PC-9 (cell line): ENCODE results near the gene MGRN1. TPM values are rescaled to one million over a fixed set of nuclear protein-coding genes. Genes with fewer than 3 reads are reported as not detected.

Experiments used
- BruUV-seq: library from RNA; stranded (reverse); fragments of 400-500 nt; replicated peaks from 2 replicates; lab custom pipeline; 2021; lab: Mats Ljungman, UMichigan
- CTCF ChIA-PET: fragments of 300-600 bp; sonication (Branson Sonifier 250); formaldehyde crosslinking; loops from one replicate; lab custom pipeline; 2022; ENCODE audit warnings: antibody characterized with exemption; lab: Charles Lee
- POLR2A ChIA-PET: fragments of 300-600 bp; sonication (Branson Sonifier 250); formaldehyde crosslinking; loops from one replicate; lab custom pipeline; 2022; ENCODE audit warnings: antibody characterized with exemption; ENCODE audit not compliant: unreplicated experiment; lab: Charles Lee
- DNase-seq, 2 experiments: peaks; one replicate each; pipeline versions ENCODE4 v3.0.0 to v3.0.0-alpha.2; 2015 to 2022; ENCODE audit warnings: mixed read lengths in 1 of 2
- H2AFZ ChIP-seq: fragments of 200-600 bp; sonication (generic); 2 replicates; pipeline ENCODE4 v1.8.1; 2017; ENCODE audit warnings: antibody characterized with exemption
- H3F3A ChIP-seq: fragments of 200-600 bp; sonication (generic); 2 replicates; pipeline ENCODE4 v1.8.1; 2017; ENCODE audit warnings: antibody characterized with exemption, mild to moderate bottlenecking, low read depth; ENCODE audit not compliant: insufficient read depth
- H3K27ac ChIP-seq: fragments of 200-600 bp; sonication (generic); 2 replicates; pipeline ENCODE4 v1.6.1; 2016; ENCODE audit warnings: mixed run types
- H3K27me3 ChIP-seq: fragments of 200-600 bp; sonication (generic); 2 replicates; pipeline ENCODE4 v1.6.1; 2016; ENCODE audit warnings: low read depth, mixed run types; ENCODE audit not compliant: insufficient read depth
- H3K36me3 ChIP-seq: fragments of 200-600 bp; sonication (generic); 2 replicates; pipeline ENCODE4 v1.6.1; 2016; ENCODE audit warnings: low read depth, mixed run types
- H3K4me1 ChIP-seq: fragments of 200-600 bp; sonication (generic); replicated peaks from 2 replicates; pipeline ENCODE4 v1.6.1; 2016; ENCODE audit warnings: mixed run types; ENCODE audit not compliant: insufficient read depth
- H3K4me2 ChIP-seq: fragments of 200-600 bp; sonication (generic); 2 replicates; pipeline ENCODE4 v1.6.1; 2017; ENCODE audit warnings: mixed run types
- H3K4me3 ChIP-seq: fragments of 200-600 bp; sonication (generic); 2 replicates; pipeline ENCODE4 v1.6.1; 2016; ENCODE audit warnings: mixed run types
- H3K79me2 ChIP-seq: fragments of 200-600 bp; sonication (generic); 2 replicates; pipeline ENCODE4 v1.6.1; 2017; ENCODE audit warnings: low read depth, mixed run types
- H3K9me2 ChIP-seq: fragments of 200-600 bp; sonication (generic); 2 replicates; pipeline ENCODE4 v1.8.1; 2017; ENCODE audit warnings: mild to moderate bottlenecking; ENCODE audit not compliant: insufficient read depth
- H3K9me3 ChIP-seq: fragments of 200-600 bp; sonication (generic); 2 replicates; pipeline ENCODE4 v1.8.1; 2016; ENCODE audit warnings: low read depth; ENCODE audit not compliant: insufficient read depth
- H4K20me1 ChIP-seq: fragments of 200-600 bp; sonication (generic); 2 replicates; pipeline ENCODE4 v1.8.1; 2017; ENCODE audit not compliant: insufficient read depth
- EZH2 ChIP-seq: fragments of 200-600 bp; sonication (generic); IDR thresholded peaks from 2 replicates; pipeline ENCODE4 v1.8.0; 2017; ENCODE audit warnings: antibody characterized with exemption, low read depth
- intact Hi-C: fragments of 100-400 bp; cut with micrococcal nuclease; formaldehyde crosslinking; loops from one replicate; pipeline ENCODE4 v1.10.0; 2022; ENCODE audit not compliant: unreplicated experiment
- total RNA-seq: library from RNA; stranded (reverse); gene quantifications from 2 replicates; pipeline ENCODE4 v1.2.3, GENCODE V29; 2021
- TF ChIP-seq, protein P1 (sequence below): fragments of 200-600 bp; sonication (generic); conservative IDR thresholded peaks from 2 replicates; pipeline ENCODE4 v1.6.1; 2017; ENCODE audit warnings: mixed run types, antibody characterized with exemption, mild to moderate bottlenecking, moderate library complexity

MGRN1 gene
- total RNA-seq, 1 experiment from 2014 or later, result 70.4 TPM

DNA sequence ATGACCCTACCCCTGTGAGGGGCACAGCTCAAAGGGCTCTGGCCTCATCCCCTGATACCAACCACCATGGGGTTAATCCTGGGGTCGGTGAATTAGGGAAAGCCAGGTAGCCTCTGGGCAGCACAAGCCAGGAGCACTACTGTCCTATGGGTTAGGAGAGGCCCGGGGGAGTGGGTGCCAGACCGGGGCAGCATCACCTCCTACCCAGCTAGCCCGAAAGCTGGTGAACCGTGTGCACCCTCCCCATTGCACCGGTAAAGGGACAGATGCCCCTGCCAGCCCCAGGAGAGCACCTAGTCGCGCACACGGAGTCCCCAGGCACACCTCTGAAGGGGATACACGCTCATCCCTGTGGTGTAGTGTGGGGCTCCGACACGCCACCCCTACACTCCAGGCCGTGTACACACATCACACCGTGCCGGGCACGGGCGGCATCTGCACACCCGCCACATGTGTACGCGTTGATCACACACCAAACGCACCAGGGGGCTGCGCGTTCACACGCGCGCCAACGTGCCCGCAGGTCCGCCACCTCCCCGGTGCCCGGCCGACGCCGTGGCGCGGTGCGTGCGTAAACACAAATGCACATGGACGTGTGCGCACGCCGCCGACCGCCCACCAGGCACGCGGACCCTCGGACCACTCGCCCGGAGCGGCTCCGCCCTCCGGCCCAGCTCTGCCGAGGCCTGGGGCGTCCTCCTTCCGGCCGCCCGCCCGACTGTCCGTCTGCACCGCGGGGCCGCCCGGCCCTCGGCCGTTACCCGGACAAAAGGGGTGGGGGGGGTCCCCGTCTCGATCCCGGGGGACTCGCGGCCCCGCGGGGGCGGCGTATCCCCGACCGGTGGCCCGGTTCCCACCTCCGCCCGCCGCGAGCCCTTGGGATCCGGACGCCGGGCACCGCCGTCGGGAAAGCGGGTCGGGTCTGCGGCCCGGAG is 10.7 kb upstream of the MGRN1 start:
- H3K79me2 ChIP-seq, result peaks cover 58% of the 10 kb centered on the region
- H3K36me3 ChIP-seq, result no peaks in the 10 kb centered on the region
- CTCF ChIA-PET, result interaction anchor here (0.6 to 0.7 kb wide), 2 partner anchors 10 to 11 kb away, joined by 3 read pairs; partner anchors contain the start of gene MGRN1
- POLR2A ChIA-PET, result interaction anchor here (0.5 to 0.6 kb wide), 2 partner anchors 79 to 121 kb away, joined by 7 to 19 read pairs; no protein-coding TSS in a partner anchor
- H3F3A ChIP-seq, result peaks cover 23% of the 10 kb centered on the region
- peaks cover 43% of the 10 kb centered on the region for H4K20me1 ChIP-seq
- peak overlapping the region; percentile 87 for H3K4me3 ChIP-seq
- peak overlapping the region; percentile 89 for H3K4me2 ChIP-seq
- no peaks in the 10 kb centered on the region for H3K9me3 ChIP-seq
- TF ChIP-seq, protein P1, sequence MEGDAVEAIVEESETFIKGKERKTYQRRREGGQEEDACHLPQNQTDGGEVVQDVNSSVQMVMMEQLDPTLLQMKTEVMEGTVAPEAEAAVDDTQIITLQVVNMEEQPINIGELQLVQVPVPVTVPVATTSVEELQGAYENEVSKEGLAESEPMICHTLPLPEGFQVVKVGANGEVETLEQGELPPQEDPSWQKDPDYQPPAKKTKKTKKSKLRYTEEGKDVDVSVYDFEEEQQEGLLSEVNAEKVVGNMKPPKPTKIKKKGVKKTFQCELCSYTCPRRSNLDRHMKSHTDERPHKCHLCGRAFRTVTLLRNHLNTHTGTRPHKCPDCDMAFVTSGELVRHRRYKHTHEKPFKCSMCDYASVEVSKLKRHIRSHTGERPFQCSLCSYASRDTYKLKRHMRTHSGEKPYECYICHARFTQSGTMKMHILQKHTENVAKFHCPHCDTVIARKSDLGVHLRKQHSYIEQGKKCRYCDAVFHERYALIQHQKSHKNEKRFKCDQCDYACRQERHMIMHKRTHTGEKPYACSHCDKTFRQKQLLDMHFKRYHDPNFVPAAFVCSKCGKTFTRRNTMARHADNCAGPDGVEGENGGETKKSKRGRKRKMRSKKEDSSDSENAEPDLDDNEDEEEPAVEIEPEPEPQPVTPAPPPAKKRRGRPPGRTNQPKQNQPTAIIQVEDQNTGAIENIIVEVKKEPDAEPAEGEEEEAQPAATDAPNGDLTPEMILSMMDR, result no peak
- H3K27ac ChIP-seq, result peak overlapping the region; percentile 25; the same call in 1 of the 2 replicates
- H3K4me1 ChIP-seq, result peaks cover 42% of the 10 kb centered on the region
- DNase-seq, result no peak
- intact Hi-C loops, result loop anchor here (2.0 to 10.0 kb wide), 3 partner anchors 103 to 339 kb away; partner anchors contain the start of genes CORO7 and TFAP4
- H2AFZ ChIP-seq, result peak overlapping the region; percentile 90; the same call in 1 of the 2 replicates
- no peaks in the 10 kb centered on the region for H3K27me3 ChIP-seq
- no TSS peak for BruUV-seq
- H3K9me2 ChIP-seq, result no peaks in the 10 kb centered on the region

DNA sequence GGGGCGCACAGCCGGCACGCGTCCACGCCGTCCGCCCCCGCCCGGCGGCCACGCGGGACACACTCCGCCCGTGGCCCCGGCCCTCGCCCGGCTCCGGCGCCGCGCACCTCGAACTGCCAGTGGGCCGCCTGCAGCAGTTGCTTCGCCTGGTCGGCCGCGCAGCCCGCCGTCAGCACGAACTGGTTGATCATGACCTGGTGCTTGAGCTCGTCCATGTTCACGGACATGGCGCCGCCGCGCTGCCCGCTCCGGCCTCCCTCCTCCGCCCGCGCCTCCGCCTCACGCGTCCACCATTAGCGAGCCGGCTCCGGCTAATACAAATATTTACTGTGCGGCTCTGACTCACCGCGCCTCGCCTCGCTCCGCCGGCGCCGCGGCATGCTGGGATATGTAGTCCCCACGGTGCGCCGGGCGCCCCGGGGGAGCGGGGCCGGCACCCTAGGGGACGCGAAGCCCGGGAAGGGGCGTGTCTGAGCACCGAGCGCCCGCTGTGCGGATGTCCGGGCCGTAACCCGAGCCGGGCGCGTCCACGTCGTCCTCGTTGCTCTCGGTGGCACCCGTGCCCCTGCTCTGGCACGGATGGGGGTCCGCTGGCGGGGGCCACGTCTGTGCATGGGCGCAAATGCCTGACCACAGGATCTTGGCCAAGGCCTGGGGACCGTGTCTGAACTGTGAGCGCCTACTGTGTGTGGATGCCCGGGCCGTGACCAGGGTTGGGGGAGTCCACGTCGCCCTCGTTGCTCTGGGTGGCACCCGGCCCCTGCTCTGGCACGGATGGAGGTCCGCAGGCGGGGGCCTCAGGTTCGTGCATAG is 9.8 kb upstream of the MGRN1 start, which contains the start of gene UBALD1:
UBALD1 (minus strand) TSS at position 318 of the 813 bp plus-strand sequence; CDS start at position 227, 91 bp downstream.
- Histone ChIP-seq H3K9me3 (no peaks in the 10 kb centered on the region), H2AFZ (peak within 1 kb of the TSS; percentile 90), H3K9me2 (no peaks in the 10 kb centered on the region), H3K4me3 (peak within 1 kb of the TSS; percentile 87), H3K27me3 (no peaks in the 10 kb centered on the region), H3K36me3 (no peaks in the 10 kb centered on the region), H3K79me2 (peaks cover 60% of the 10 kb centered on the region), H4K20me1 (peaks cover 39% of the 10 kb centered on the region), H3K4me1 (peaks cover 42% of the 10 kb centered on the region), H3K4me2 (peak within 1 kb of the TSS; percentile 89), H3F3A (peaks cover 23% of the 10 kb centered on the region), H3K27ac (peak within 1 kb of the TSS; percentile 62)
- no TSS peak for BruUV-seq
- DNase-seq, result peak; percentile 83 to 95
- CTCF ChIA-PET, result no interaction called here
- intact Hi-C loops, result loop anchor here (5.0 to 10.0 kb wide), 4 partner anchors 200 to 483 kb away; partner anchors contain the start of genes CORO7, EEF2KMT, SEC14L5 and TFAP4
- POLR2A ChIA-PET, result interaction anchor here (0.6 kb wide), 1 partner anchor 120 kb away, joined by 7 read pairs; no protein-coding TSS in a partner anchor
- TF ChIP-seq, protein P1, result no peak
- no peak for TF ChIP-seq EZH2
